ENCODE data around the gene CCAR1. TPM values are rescaled to one million over a fixed set of nuclear protein-coding genes. Genes with fewer than 3 reads are reported as not detected.

Gene CCAR1
- total and polyA plus RNA-seq, 2 of the 13 experiments (the other 11 are each of a cell fraction or from before 2014, with no cell fraction given), result 74.5 to 81.6 TPM

- 100% methylated on average over 1 of the region's 1 CpG for WGBS (ENCODE audit: low lambda C conversion rate)
- H3K9me3 ChIP-seq (ENCODE audit: low read length), result no peaks in the 10 kb centered on the region
- no peak for ATAC-seq
- H3K27ac ChIP-seq (ENCODE audit: extremely low read length, insufficient read depth, low read length), result no peak overlapping the region
- no peaks in the 10 kb centered on the region for H3K79me2 ChIP-seq (ENCODE audit: insufficient read depth, low read length)
- in situ Hi-C loops (cut with HindIII; ENCODE audit: extremely low pct_ligation_motif_present, low pct_unique_long_range_greater_than_20kb), result no loop called here
- POLR2A ChIA-PET, result no interaction called here
- intact Hi-C loops (cut with micrococcal nuclease; ENCODE audit: unreplicated experiment), result loop anchor here (10.0 kb wide), 1 partner anchor 91 kb away; no protein-coding TSS in a partner anchor
- DNase-seq (ENCODE audit: low spot score), result no peak
- FAIRE-seq, result no peak
- TF ChIP-seq ATF7 (IDR thresholded peaks at IDR 0.05), result peak; percentile 84
- TF ChIP-seq ATF7 (CRISPR knock-in tag; IDR thresholded peaks at IDR 0.05), result no peak
- TF ChIP-seq RFXANK (CRISPR knock-in tag; IDR thresholded peaks at IDR 0.05), result no peak
- TF ChIP-seq ZNF792 (CRISPR knock-in tag; IDR thresholded peaks at IDR 0.05), result no peak
- TF ChIP-seq ZNF629 (CRISPR knock-in tag; conservative IDR thresholded peaks at IDR 0.05), result no peak
- no peak for TF ChIP-seq E2F5 (CRISPR knock-in tag; conservative IDR thresholded peaks at IDR 0.05)
- no peak for TF ChIP-seq ZNF75D (CRISPR knock-in tag; IDR thresholded peaks at IDR 0.05; ENCODE audit: borderline replicate concordance)
- TF ChIP-seq EZH2 (conservative IDR thresholded peaks at IDR 0.05; ENCODE audit: low read depth, low read length), result no peak
- no peak for TF ChIP-seq FOXA1 (IDR thresholded peaks at IDR 0.05)
- TF ChIP-seq FOXA1 (CRISPR knock-in tag; IDR thresholded peaks at IDR 0.05), result no peak
- no peak for TF ChIP-seq ZGPAT (CRISPR knock-in tag; IDR thresholded peaks at IDR 0.05)
- CTCF ChIA-PET (ENCODE audit: low intra/inter-chr PET ratio, low total read pairs), result no interaction called here
- no peaks in the 10 kb centered on the region for H4K20me1 ChIP-seq (ENCODE audit: insufficient read depth, low read length)
- H3K9ac ChIP-seq (ENCODE audit: insufficient read depth, low read depth, low read length), result no peak overlapping the region
- 0 out of 2 replicates have a peak, but pooled peaks cover 6% of the 10 kb centered on the region for H3K4me1 ChIP-seq (ENCODE audit: insufficient read depth, low read length)
- peaks cover under 1 to 7% of the 10 kb centered on the region in 2 experiments for H3K36me3 ChIP-seq (replicated peaks in 1 of 2; ENCODE audit: control insufficient read depth in 1 of 2, insufficient read depth in 2 of 2, low read length in 2 of 2)
- no peaks in the 10 kb centered on the region for H3K27me3 ChIP-seq (ENCODE audit: control insufficient read depth in 1 of 2, insufficient read depth in 2 of 2, low read length in 2 of 2)
- no peak overlapping the region for H3K4me3 ChIP-seq (replicated peaks in 1 of 3; ENCODE audit: insufficient read depth in 1 of 3, low read depth in 2 of 3, low read length in 3 of 3)
- H3K4me2 ChIP-seq (ENCODE audit: low read depth, low read length), result no peak overlapping the region
- H2AFZ ChIP-seq (ENCODE audit: low read length), result no peak overlapping the region
- no TSS peak for BruUV-seq (replicated peaks)
Measured at GRCh38 chr10:68696018-68696417, 25.0 kb upstream of the CCAR1 start.

All from HepG2 (cell line).